SJCRH30 (cell line): Measurements from ENCODE around the gene IL10RB. TPM values are rescaled to one million over a fixed set of nuclear protein-coding genes. Genes with fewer than 3 reads are reported as not detected.
A peak's percentile ranks its signal among the peaks of the same experiment; 100 is the strongest.
"Not testable (repeated sequence)": the region's sequence is repeated elsewhere in the genome, so short reads cannot be mapped to it uniquely, and the experiment has no call there.

Source experiments
- DNase-seq, 2 experiments: peaks; one replicate each; pipeline ENCODE4 v3.0.0-alpha.2; 2015 to 2020
- H3K27ac ChIP-seq: fragments of 250-450 bp; sonication (Bioruptor Pico); 2 replicates; pipeline ENCODE4 v1.5.1; 2020; ENCODE audit warnings: mild to moderate bottlenecking, moderate library complexity
- H3K27me3 ChIP-seq: fragments of 250-450 bp; sonication (Bioruptor Pico); 2 replicates; pipeline ENCODE4 v1.5.1; 2020; ENCODE audit warnings: mild to moderate bottlenecking, moderate library complexity
- H3K36me3 ChIP-seq: fragments of 250-450 bp; sonication (Bioruptor Pico); 2 replicates; pipeline ENCODE4 v1.5.1; 2020; ENCODE audit warnings: mild to moderate bottlenecking, moderate library complexity
- H3K4me1 ChIP-seq: fragments of 250-450 bp; sonication (Bioruptor Pico); 2 replicates; pipeline ENCODE4 v1.5.1; 2020; ENCODE audit warnings: mild to moderate bottlenecking, moderate library complexity
- H3K4me3 ChIP-seq: fragments of 250-450 bp; sonication (Bioruptor Pico); 2 replicates; pipeline ENCODE4 v1.5.1; 2020; ENCODE audit warnings: mild to moderate bottlenecking, moderate library complexity
- H3K9me3 ChIP-seq: fragments of 250-450 bp; sonication (Bioruptor Pico); replicated peaks from 2 replicates; pipeline ENCODE4 v1.5.1; 2020; ENCODE audit warnings: mild to moderate bottlenecking, moderate library complexity
- total RNA-seq: library from RNA; depleted of rRNA; stranded (reverse); fragments of >200 nt; shearing (Covaris generic); gene quantifications from 2 replicates; pipeline ENCODE4 v1.2.3, GENCODE V29; 2014

Gene IL10RB
- total RNA-seq, 1 experiment from 2014 or later = 8.8 TPM

- no peak for DNase-seq
- Histone ChIP-seq H3K4me3 (no peak overlapping the region), H3K36me3 (peaks cover 14% of the 10 kb centered on the region), H3K27ac (no peak overlapping the region), H3K4me1 (peaks cover 15% of the 10 kb centered on the region; the same call in 1 of the 2 replicates), H3K9me3 (peaks cover 6% of the 10 kb centered on the region; the same call in 1 of the 2 replicates), H3K27me3 (no peaks in the 10 kb centered on the region)
Observed at GRCh38 chr21:33236013-33236686, 30.0 kb upstream of the IL10RB start.

- Histone ChIP-seq H3K36me3 (peaks cover 15% of the 10 kb centered on the region), H3K9me3 (peaks cover 6% of the 10 kb centered on the region; the same call in 1 of the 2 replicates), H3K27ac (no peak overlapping the region), H3K27me3 (no peaks in the 10 kb centered on the region), H3K4me3 (no peak overlapping the region), H3K4me1 (peaks cover 15% of the 10 kb centered on the region; the same call in 1 of the 2 replicates)
- peak in 1 of 2 experiments; percentile 21 for DNase-seq
Observed at GRCh38 chr21:33236766-33237165, 29.4 kb upstream of the IL10RB start.

- H3K4me3 ChIP-seq = no peak overlapping the region
- H3K36me3 ChIP-seq = peaks cover 21% of the 10 kb centered on the region
- H3K9me3 ChIP-seq = peaks cover 6% of the 10 kb centered on the region; the same call in 1 of the 2 replicates
- no peaks in the 10 kb centered on the region for H3K27me3 ChIP-seq
- peak overlapping the region; percentile 54 for H3K27ac ChIP-seq
- H3K4me1 ChIP-seq = peaks cover 11% of the 10 kb centered on the region; the same call in 1 of the 2 replicates
- peak in 1 of 2 experiments; percentile 29 for DNase-seq
Observed at GRCh38 chr21:33237486-33237885, 28.7 kb upstream of the IL10RB start.

GRCh38 chr21:33238146-33238545, 28.0 kb upstream of the IL10RB start:
- peaks cover 6% of the 10 kb centered on the region; the same call in 1 of the 2 replicates for H3K9me3 ChIP-seq
- DNase-seq = peak in 1 of 2 experiments; percentile 28
- H3K27me3 ChIP-seq = no peaks in the 10 kb centered on the region
- no peak overlapping the region for H3K4me3 ChIP-seq
- peaks cover 21% of the 10 kb centered on the region for H3K36me3 ChIP-seq
- H3K27ac ChIP-seq = peak overlapping the region; percentile 54
- peaks cover 11% of the 10 kb centered on the region; the same call in 1 of the 2 replicates for H3K4me1 ChIP-seq

- Histone ChIP-seq H3K36me3 (peaks cover 24% of the 10 kb centered on the region), H3K27ac (peak overlapping the region; percentile 54), H3K4me3 (no peak overlapping the region), H3K4me1 (peaks cover 11% of the 10 kb centered on the region; the same call in 1 of the 2 replicates), H3K9me3 (peaks cover 6% of the 10 kb centered on the region; the same call in 1 of the 2 replicates), H3K27me3 (no peaks in the 10 kb centered on the region)
- no peak for DNase-seq
Observed at GRCh38 chr21:33238565-33239255, 27.5 kb upstream of the IL10RB start.

GRCh38 chr21:33239559-33240127, 26.5 kb upstream of the IL10RB start:
- Histone ChIP-seq H3K36me3 (peaks cover 28% of the 10 kb centered on the region), H3K4me1 (peaks cover 11% of the 10 kb centered on the region; the same call in 1 of the 2 replicates)
- H3K27me3 ChIP-seq = not testable (repeated sequence)

GRCh38 chr21:33240404-33240803, 25.8 kb upstream of the IL10RB start:
- Histone ChIP-seq H3K4me1 (peaks cover 11% of the 10 kb centered on the region; the same call in 1 of the 2 replicates), H3K9me3 (peaks cover 6% of the 10 kb centered on the region; the same call in 1 of the 2 replicates), H3K4me3 (no peak overlapping the region), H3K36me3 (peaks cover 34% of the 10 kb centered on the region), H3K27ac (no peak overlapping the region), H3K27me3 (no peaks in the 10 kb centered on the region)
- no peak for DNase-seq

More at GRCh38 chr21:33239559-33240127, 26.5 kb upstream of the IL10RB start:
- not testable (repeated sequence) for H3K4me3 ChIP-seq, H3K9me3 ChIP-seq, DNase-seq, H3K27ac ChIP-seq

GRCh38 chr21:33241846-33242245, 24.3 kb upstream of the IL10RB start:
- Histone ChIP-seq H3K27ac (no peak overlapping the region), H3K36me3 (peaks cover 46% of the 10 kb centered on the region), H3K4me1 (peaks cover 11% of the 10 kb centered on the region; the same call in 1 of the 2 replicates), H3K9me3 (peaks cover 6% of the 10 kb centered on the region; the same call in 1 of the 2 replicates), H3K27me3 (no peaks in the 10 kb centered on the region), H3K4me3 (no peak overlapping the region)
- no peak for DNase-seq

GRCh38 chr21:33242846-33243245, 23.3 kb upstream of the IL10RB start:
- not testable (repeated sequence) for H3K4me3 ChIP-seq, H3K4me1 ChIP-seq, H3K27ac ChIP-seq, DNase-seq, H3K27me3 ChIP-seq, H3K9me3 ChIP-seq
- peaks cover 50% of the 10 kb centered on the region for H3K36me3 ChIP-seq

GRCh38 chr21:33244082-33244778, 21.9 kb upstream of the IL10RB start:
- H3K36me3 ChIP-seq = peaks cover 51% of the 10 kb centered on the region
- no peaks in the 10 kb centered on the region for H3K4me1 ChIP-seq
- no peak overlapping the region for H3K27ac ChIP-seq
- H3K9me3 ChIP-seq = no peaks in the 10 kb centered on the region
- H3K27me3 ChIP-seq = no peaks in the 10 kb centered on the region
- no peak overlapping the region for H3K4me3 ChIP-seq
- DNase-seq = no peak

- no peak overlapping the region for H3K4me3 ChIP-seq
- H3K4me1 ChIP-seq = no peaks in the 10 kb centered on the region
- no peaks in the 10 kb centered on the region for H3K27me3 ChIP-seq
- H3K27ac ChIP-seq = no peak overlapping the region
- peaks cover 56% of the 10 kb centered on the region for H3K36me3 ChIP-seq
- no peak for DNase-seq
- H3K9me3 ChIP-seq = no peaks in the 10 kb centered on the region
Observed at GRCh38 chr21:33244779-33245105, 21.4 kb upstream of the IL10RB start.

- no peak overlapping the region for H3K27ac ChIP-seq
- H3K36me3 ChIP-seq = peaks cover 58% of the 10 kb centered on the region
- no peaks in the 10 kb centered on the region for H3K27me3 ChIP-seq
- no peak overlapping the region for H3K4me3 ChIP-seq
- H3K9me3 ChIP-seq = no peaks in the 10 kb centered on the region
- no peaks in the 10 kb centered on the region for H3K4me1 ChIP-seq
- DNase-seq = no peak
Observed at GRCh38 chr21:33245289-33245918, 20.8 kb upstream of the IL10RB start.

- H3K4me3 ChIP-seq = no peak overlapping the region
- H3K4me1 ChIP-seq = no peaks in the 10 kb centered on the region
- no peaks in the 10 kb centered on the region for H3K9me3 ChIP-seq
- H3K36me3 ChIP-seq = peaks cover 68% of the 10 kb centered on the region
- DNase-seq = no peak
- no peaks in the 10 kb centered on the region for H3K27me3 ChIP-seq
- no peak overlapping the region for H3K27ac ChIP-seq
Observed at GRCh38 chr21:33246506-33246905, 19.7 kb upstream of the IL10RB start.

- H3K36me3 ChIP-seq = peaks cover 70% of the 10 kb centered on the region
Observed at GRCh38 chr21:33246963-33247362, 19.2 kb upstream of the IL10RB start.

More at GRCh38 chr21:33246963-33247362, 19.2 kb upstream of the IL10RB start:
- Histone ChIP-seq H3K9me3 (no peaks in the 10 kb centered on the region), H3K27ac (no peak overlapping the region), H3K4me1 (no peaks in the 10 kb centered on the region), H3K27me3 (no peaks in the 10 kb centered on the region), H3K4me3 (no peak overlapping the region)
- no peak for DNase-seq
